Neural cell (in vitro differentiated cells): ENCODE measurements around the gene LMOD2.

Source experiments
- CTCF ChIP-seq: fragments of 450-650 bp; IDR thresholded peaks from 2 replicates; pipeline ENCODE4 v1.5.1; 2014; ENCODE audit warnings: antibody characterized with exemption, mild to moderate bottlenecking, moderate library complexity; ENCODE audit not compliant: poor library complexity, severe bottlenecking
- TAF1 ChIP-seq: IDR thresholded peaks from 2 replicates; pipeline ENCODE4 v1.6.1; 2012; ENCODE audit warnings: low read depth

GRCh38 chr7:123647106-123647730 lies 8.4 kb upstream of the LMOD2 start:
- TF ChIP-seq CTCF (no peak), TAF1 (no peak)
